Measurements from ENCODE around the gene SYT9. TPM values are rescaled to one million over a fixed set of nuclear protein-coding genes. Genes with fewer than 3 reads are reported as not detected.

Gene SYT9
- total and polyA plus RNA-seq, 4 donors, result 0.05 to 5.4 (median 2.6) TPM

DNA sequence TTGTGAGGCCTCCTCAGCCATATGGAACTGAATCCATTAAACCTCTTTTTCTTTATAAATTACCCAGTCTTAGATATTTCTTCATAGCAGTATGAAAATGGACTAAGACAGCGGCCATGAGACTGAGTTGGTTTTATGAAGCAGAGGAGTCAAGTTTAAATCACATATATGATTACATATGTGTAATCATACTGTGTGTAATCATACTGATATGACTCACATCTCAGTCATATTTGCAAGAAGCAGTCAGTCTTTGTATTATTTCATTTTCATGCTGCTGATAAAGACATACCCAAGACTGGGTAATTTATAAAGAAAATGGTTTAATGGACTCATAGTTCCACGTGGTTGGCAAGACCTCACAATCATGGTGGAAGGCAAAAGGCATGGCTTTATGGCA is 89.8 kb downstream of the SYT9 start (continued):
- TF ChIP-seq, protein P1, sequence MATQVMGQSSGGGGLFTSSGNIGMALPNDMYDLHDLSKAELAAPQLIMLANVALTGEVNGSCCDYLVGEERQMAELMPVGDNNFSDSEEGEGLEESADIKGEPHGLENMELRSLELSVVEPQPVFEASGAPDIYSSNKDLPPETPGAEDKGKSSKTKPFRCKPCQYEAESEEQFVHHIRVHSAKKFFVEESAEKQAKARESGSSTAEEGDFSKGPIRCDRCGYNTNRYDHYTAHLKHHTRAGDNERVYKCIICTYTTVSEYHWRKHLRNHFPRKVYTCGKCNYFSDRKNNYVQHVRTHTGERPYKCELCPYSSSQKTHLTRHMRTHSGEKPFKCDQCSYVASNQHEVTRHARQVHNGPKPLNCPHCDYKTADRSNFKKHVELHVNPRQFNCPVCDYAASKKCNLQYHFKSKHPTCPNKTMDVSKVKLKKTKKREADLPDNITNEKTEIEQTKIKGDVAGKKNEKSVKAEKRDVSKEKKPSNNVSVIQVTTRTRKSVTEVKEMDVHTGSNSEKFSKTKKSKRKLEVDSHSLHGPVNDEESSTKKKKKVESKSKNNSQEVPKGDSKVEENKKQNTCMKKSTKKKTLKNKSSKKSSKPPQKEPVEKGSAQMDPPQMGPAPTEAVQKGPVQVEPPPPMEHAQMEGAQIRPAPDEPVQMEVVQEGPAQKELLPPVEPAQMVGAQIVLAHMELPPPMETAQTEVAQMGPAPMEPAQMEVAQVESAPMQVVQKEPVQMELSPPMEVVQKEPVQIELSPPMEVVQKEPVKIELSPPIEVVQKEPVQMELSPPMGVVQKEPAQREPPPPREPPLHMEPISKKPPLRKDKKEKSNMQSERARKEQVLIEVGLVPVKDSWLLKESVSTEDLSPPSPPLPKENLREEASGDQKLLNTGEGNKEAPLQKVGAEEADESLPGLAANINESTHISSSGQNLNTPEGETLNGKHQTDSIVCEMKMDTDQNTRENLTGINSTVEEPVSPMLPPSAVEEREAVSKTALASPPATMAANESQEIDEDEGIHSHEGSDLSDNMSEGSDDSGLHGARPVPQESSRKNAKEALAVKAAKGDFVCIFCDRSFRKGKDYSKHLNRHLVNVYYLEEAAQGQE (IDR thresholded peaks at IDR 0.05), result no peak

DNA sequence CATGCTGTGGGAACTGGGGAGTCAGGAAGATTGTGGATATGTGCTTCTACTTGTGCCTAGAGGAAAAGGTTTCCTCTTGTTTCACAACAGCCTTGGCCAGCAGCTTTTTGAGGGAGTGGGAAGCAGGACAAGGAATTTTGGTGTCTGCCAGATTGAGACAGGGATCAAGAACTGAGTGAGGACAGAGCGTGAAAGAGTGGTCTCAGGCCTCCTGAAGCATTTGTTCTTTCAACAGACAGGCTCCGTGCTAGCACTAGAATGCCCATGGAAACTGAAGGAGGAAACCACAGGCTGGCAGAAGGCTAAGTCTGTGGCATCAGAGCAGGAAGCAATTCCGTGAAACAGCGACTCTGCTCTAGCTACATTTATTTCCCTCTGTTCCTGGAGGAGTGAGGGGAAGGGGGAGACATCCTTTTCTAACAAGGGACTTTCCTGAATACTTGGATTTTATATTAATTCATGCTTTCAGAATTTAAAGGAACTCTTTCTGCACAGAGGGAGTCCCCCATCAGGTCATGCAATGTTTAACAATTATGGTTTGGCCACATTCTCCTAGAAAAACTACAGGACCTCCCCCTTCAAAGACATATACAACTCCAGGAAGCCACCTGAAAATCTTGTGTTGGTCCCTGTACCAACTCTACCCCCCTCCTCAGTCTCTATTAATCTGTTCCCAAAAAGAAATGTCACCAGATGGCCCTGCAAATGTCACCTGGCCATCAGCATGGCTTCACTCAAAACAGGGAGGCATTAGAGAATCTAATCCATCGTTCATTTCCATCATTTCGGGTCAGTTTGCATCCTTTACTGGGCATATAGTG is 96.1 kb downstream of the SYT9 start:
- 77% methylated on average over 6 of the region's 6 CpGs for WGBS

DNA sequence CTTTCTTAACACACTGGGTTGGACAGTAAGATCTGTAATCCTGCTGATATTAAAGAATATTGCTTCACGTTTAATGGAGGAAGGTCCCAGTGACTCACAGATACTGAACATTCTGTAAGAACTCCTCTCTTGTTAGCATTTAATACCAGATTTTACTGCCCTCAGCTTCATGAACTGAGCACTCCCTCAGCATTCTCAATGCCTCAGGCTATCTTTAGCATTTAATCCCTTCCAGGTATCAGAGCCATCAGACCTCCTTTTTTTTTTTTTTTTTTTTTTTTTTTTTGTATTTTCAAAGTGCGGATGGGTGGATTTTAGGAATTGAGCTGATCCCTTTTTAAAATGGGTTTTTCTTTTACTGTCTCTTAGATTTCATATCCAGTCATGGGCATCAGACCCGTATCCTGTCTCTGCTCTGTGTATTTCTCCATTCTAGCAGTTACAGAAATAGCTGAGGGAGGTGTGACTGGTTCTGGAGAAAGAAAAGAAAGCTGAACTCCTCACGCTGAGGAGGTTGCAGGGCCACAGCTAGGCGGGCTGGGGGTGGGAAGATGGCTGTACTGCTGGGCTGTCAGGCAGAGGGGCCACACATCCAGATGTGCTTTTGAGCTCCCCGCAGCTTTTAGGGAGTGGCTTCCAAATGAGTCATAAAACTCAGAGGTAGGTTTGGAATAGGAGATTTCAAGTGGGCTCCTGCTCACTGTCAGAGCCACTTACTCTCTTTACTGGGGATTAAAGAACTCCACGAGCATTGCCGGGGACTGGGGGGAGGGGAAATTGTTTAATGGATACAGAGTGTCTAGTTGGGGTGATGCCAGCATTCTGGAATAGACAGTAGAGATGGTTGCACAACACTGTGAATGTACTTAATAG is 97.0 kb downstream of the SYT9 start:
- H3K27ac ChIP-seq (ENCODE audit: low read depth in 1 of 2, low read length in 2 of 2), result no peak overlapping the region
- no peaks in the 10 kb centered on the region for H3K27me3 ChIP-seq (ENCODE audit: control insufficient read depth in 4 of 4, insufficient read depth in 4 of 4, low read length in 3 of 4)
- no peaks in the 10 kb centered on the region for H3K9me3 ChIP-seq (ENCODE audit: control insufficient read depth in 4 of 4, low read length in 3 of 4)
- H3K36me3 ChIP-seq (ENCODE audit: control insufficient read depth in 4 of 4, insufficient read depth in 3 of 4, low read depth in 1 of 4, low read length in 3 of 4), result no peaks in the 10 kb centered on the region
- TF ChIP-seq CTCF (IDR thresholded peaks at IDR 0.05; ENCODE audit: low read depth, low read length, missing input control) (no peak), SP1 (IDR thresholded peaks at IDR 0.05) (no peak), FOXA2 (IDR thresholded peaks at IDR 0.05) (no peak), HNF4G (IDR thresholded peaks at IDR 0.05) (no peak), HNF4A (conservative IDR thresholded peaks at IDR 0.05) (no peak), TAF1 (conservative IDR thresholded peaks at IDR 0.05) (no peak), JUND (IDR thresholded peaks at IDR 0.05) (no peak)
- TF ChIP-seq, protein P2, sequence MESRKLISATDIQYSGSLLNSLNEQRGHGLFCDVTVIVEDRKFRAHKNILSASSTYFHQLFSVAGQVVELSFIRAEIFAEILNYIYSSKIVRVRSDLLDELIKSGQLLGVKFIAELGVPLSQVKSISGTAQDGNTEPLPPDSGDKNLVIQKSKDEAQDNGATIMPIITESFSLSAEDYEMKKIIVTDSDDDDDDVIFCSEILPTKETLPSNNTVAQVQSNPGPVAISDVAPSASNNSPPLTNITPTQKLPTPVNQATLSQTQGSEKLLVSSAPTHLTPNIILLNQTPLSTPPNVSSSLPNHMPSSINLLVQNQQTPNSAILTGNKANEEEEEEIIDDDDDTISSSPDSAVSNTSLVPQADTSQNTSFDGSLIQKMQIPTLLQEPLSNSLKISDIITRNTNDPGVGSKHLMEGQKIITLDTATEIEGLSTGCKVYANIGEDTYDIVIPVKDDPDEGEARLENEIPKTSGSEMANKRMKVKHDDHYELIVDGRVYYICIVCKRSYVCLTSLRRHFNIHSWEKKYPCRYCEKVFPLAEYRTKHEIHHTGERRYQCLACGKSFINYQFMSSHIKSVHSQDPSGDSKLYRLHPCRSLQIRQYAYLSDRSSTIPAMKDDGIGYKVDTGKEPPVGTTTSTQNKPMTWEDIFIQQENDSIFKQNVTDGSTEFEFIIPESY (IDR thresholded peaks at IDR 0.05), result no peak
- H3K4me3 ChIP-seq (ENCODE audit: low read depth in 1 of 3, low read length in 3 of 3), result no peak overlapping the region
- H3K9ac ChIP-seq (ENCODE audit: low read depth in 1 of 2, low read length in 2 of 2), result no peak overlapping the region
- no peaks in the 10 kb centered on the region for H3K4me1 ChIP-seq (ENCODE audit: control insufficient read depth in 4 of 4, insufficient read depth in 4 of 4, low read length in 3 of 4)
- DNase-seq (ENCODE audit: low spot score), result no peak
- WGBS, result 66% methylated on average over 8 of the region's 8 CpGs

More for the DNA sequence above, 96.1 kb downstream of the SYT9 start:
- no peak for TF ChIP-seq FOXA1 (IDR thresholded peaks at IDR 0.05)
- no peak for TF ChIP-seq FOXA2 (IDR thresholded peaks at IDR 0.05)
- no peak for TF ChIP-seq EGR1 (IDR thresholded peaks at IDR 0.05; ENCODE audit: low read depth in 2 of 2)
- no peak for TF ChIP-seq HNF4A (conservative IDR thresholded peaks at IDR 0.05)
- TF ChIP-seq CTCF (IDR thresholded peaks at IDR 0.05; ENCODE audit: low read depth, low read length, missing input control), result no peak
- TF ChIP-seq TAF1 (conservative IDR thresholded peaks at IDR 0.05), result no peak
- Histone ChIP-seq H3K4me1 (ENCODE audit: control insufficient read depth in 4 of 4, insufficient read depth in 4 of 4, low read length in 3 of 4) (no peaks in the 10 kb centered on the region), H3K36me3 (ENCODE audit: control insufficient read depth in 4 of 4, insufficient read depth in 3 of 4, low read depth in 1 of 4, low read length in 3 of 4) (no peaks in the 10 kb centered on the region), H3K4me3 (ENCODE audit: low read depth in 1 of 3, low read length in 3 of 3) (no peak overlapping the region), H3K27ac (ENCODE audit: low read depth in 1 of 2, low read length in 2 of 2) (no peak overlapping the region), H3K27me3 (ENCODE audit: control insufficient read depth in 4 of 4, insufficient read depth in 4 of 4, low read length in 3 of 4) (no peaks in the 10 kb centered on the region), H3K9me3 (ENCODE audit: control insufficient read depth in 4 of 4, low read length in 3 of 4) (no peaks in the 10 kb centered on the region), H3K9ac (ENCODE audit: low read depth in 1 of 2, low read length in 2 of 2) (no peak overlapping the region)
- DNase-seq (ENCODE audit: low spot score), result no peak

Measured in liver (tissue), 9 donors.